Astrocyte (in vitro differentiated cells and primary cell): ENCODE data around the gene ZFHX3.

Experiments
- CTCF ChIP-seq: IDR thresholded peaks from 2 replicates; pipeline ENCODE4 v1.5.1; 2011; ENCODE audit warnings: low read depth, mild to moderate bottlenecking, inconsistent platforms, low read length, moderate library complexity; ENCODE audit not compliant: insufficient read depth
- EZH2 ChIP-seq: IDR thresholded peaks from 2 replicates; pipeline ENCODE4 v1.6.1; 2012; ENCODE audit warnings: mild to moderate bottlenecking, low read length, inconsistent platforms; ENCODE audit not compliant: insufficient read depth

- no peak for TF ChIP-seq CTCF
- no peak for TF ChIP-seq EZH2
Observed at GRCh38 chr16:73020409-73020884, 27.5 kb downstream of the ZFHX3 start.
